HL-60/S4 (cell line): ENCODE results near the gene ALKBH5.

Source experiments
- in situ Hi-C: fragments of 300-500 bp; cut with MboI; formaldehyde crosslinking; loops from 2 replicates; pipeline ENCODE4 v1.14.3; 2022; ENCODE audit warnings: low sequenced_read_pairs

ALKBH5 gene

DNA sequence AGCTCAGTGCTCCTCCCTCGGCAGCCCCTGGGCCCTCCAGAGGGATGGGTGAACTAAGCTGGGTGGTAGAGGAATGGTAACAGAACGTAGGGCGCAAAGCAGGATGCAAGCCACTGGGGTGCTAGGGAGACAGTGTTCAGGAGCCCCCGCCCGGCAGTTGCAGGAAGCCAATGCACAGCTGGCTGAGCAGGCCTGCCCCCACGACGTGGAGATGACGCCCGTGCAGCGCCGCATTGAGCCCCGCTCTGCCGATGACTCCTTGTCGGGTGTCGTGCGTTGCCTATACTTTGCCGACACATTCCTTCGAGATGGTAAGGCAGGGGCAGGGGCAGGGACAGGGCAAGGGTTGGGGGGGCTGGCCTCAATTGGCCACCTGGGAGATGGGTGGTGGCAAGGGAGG, 54.7 kb downstream of the ALKBH5 start:
- in situ Hi-C loops = no loop called here

GRCh38 chr17:18240449-18240848, 56.8 kb downstream of the ALKBH5 start:
- in situ Hi-C loops = no loop called here

GRCh38 chr17:18241229-18241871, 57.7 kb downstream of the ALKBH5 start:
- in situ Hi-C loops = no loop called here

GRCh38 chr17:18245038-18245776, 61.6 kb downstream of the ALKBH5 start:
- in situ Hi-C loops = no loop called here

DNA sequence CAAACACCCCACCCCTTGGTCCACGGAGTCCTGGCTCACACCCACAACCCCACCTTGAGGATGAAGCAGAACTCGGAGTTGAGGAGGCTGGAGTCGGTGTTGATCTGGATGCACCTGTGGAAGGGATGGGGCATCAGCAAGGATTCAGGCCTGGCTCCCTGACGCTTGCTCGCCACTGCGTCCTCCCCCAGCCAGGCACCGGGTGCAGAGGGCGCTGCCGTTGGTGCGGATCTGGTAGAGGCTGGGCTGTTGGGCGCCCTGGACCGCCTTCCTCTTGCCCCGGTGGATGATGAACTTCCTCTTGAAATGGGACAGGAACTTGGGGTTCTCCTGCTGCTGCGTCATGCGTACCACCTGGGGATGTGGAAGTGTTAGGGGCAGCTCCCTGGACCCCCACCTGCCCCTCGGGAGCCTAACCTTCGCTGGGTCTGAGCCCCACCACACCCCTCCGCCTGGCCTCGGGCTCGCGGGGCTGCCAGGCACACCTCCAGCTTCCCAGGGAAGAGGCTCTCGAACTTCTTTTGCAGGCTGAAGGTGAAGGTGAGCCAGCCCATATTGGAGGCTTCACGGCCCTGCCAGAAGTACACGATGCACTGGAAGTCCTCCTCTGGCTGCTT, 62.6 kb downstream of the ALKBH5 start:
- in situ Hi-C loops = no loop called here

- in situ Hi-C loops = no loop called here
Measured at GRCh38 chr17:18246880-18247612, 63.4 kb downstream of the ALKBH5 start.

DNA sequence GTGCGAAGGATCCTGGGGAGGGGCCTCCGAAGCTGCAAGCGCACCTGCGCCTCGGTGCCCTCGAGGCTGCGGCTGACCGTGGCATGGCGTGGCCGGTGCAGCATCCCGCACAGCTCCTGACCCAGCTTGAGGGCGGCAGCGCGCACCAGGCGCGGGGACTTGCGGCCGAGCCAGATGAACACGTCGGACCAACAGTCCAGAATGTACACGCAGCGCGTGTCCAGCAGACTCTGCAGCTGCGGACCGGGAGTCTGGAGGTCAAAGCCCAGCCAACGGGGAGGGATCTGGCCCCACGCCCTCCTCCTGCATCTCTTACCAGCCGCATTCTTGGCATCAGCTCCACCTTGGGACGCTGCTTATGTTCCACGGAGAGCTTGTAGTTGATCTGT, 64.0 kb downstream of the ALKBH5 start:
- in situ Hi-C loops = no loop called here

DNA sequence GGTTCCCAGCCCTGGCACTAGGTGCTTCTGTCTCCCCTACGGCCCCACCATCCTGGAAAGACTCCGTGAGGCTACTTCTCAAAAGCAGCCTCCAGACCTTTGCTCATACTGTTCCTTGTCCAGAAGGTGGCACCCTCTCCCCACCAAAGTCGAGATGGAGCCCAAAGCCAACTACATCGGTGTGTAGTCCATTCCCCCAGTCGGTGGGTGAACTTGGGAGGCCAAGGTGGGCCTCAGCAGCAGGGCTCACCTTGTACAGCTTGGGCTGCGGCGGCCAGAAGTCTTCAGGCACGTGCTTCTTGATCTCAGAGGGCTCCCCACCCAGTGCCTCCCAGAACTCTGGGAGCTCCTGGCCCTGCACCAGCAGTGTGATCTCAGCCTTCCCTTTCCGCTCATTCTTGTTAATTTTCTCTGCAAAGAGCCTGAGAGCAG, 64.7 kb downstream of the ALKBH5 start:
- in situ Hi-C loops = no loop called here

DNA sequence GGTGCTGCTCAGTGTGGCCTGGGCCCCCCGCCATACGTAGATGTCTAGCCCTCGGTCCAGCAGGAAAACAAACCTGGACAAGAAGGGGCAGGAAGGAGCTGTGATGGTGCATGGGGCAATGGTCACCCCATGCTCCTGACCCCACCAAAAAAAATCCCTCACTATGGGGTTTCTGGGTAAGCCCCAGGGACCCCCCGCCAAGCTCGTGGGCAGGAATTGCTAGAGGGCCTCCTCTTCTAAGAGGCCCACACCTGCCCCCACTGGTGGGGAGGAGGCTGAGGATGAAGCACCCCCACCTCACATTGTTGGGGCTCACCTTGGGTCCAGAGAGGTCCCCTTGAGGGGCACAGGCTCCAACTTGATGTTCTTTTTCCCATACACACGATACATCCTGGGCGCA, 65.2 kb downstream of the ALKBH5 start:
- in situ Hi-C loops = no loop called here

DNA sequence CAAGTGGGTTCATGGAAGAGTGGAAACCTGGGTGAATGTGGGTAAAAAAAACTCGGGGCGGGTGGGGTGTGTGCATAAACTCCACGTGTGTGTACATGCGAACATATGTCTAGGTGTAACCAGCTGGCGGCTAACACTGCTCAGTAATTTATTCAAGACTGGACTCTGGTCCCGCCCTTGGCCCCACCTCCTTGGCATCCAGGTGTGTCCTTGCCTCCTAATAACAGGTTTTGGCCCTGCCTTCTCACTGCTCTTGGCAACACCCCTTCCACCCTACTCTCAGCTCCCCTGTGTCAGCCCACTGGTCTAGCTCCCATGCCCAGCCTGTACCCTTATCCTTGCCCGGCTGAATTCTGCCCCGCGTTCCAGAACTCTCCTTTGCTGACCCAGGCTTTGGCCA, 66.6 kb downstream of the ALKBH5 start:
- in situ Hi-C loops = no loop called here

- in situ Hi-C loops = no loop called here
Measured at GRCh38 chr17:18250708-18251107, 67.1 kb downstream of the ALKBH5 start.

DNA sequence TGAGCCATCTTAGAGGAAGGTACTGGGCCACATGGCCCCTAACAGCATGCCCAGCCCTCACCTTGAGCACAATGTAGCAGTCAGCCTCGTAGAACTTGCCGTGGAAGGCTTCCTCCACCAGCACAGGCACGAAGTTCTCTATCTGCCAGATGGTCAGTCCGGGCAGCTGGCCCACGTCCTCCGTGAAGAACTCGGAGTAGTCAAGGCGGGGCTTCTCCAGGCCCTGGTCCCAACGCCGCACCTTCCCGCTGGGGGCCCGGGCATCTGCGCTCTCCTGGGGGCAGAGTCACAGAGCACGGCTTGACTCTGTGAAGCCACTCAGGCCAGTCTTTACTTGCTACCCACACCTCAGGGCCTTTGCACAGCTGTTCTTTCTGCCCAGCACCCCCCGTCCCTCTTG, 67.6 kb downstream of the ALKBH5 start:
- in situ Hi-C loops = no loop called here

DNA sequence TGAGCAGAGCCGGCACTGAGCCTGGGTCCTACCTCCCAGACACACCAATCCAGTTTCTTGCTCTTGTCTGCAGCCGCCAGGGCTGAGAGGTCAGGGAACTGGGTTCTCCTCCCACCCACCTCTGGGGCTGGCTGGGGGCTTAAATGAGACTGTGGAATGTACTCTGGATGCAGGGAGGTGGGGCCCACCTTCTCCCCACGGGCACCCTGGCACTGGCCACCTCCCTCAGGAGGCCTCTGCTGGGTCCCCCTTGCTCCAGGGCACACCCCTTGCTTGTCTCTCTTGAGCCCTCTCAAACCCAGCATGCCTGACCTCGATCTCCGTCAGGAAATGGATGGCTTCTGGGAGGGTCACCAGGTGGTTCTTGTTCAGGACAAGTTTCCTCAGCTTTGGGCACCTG, 68.5 kb downstream of the ALKBH5 start:
- in situ Hi-C loops = no loop called here

GRCh38 chr17:18253187-18253884, 69.7 kb downstream of the ALKBH5 start:
- in situ Hi-C loops = no loop called here

DNA sequence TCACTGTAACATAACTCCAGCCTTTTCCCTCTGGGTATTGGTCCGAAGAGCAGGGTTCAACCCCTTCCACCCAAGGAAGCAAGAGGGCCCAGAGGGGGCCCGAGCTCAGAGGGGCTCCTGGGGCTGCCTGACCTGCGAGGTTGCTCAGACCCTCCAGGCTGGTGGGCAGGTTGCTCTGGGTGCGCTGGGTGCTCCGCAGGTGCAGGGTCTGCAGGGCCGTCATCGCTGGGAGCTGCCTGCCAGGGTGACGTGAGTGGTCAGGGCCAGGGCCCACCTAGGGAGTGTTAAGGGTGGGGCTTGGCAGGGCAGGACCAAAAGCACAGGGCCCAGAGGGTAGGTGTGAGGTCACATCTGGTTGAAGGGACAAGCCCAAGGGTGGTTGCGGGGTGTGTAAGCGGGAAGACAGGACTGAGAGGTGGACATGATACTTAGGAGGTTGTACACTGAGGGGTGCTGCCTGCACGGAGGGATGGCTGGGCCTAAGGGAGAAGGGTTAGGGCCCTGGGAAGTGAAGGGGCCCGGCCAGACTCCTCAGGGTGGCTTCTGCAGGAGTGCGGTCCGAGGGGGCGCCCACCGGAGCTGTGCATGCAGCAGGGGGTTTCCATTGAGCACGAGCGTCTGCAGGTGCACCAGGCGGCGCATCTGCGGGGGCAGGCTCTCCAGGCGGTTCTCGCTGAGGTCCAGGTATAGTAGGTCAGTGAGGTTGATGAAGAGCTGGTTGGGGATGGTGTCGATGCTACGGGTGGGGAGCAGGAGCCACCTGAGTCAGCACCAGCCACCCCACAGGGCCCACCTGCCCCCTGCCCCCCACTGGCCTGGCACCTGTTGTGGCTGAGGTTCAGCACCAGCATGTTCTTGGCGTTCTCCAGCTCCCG, 70.6 kb downstream of the ALKBH5 start:
- in situ Hi-C loops = no loop called here

DNA sequence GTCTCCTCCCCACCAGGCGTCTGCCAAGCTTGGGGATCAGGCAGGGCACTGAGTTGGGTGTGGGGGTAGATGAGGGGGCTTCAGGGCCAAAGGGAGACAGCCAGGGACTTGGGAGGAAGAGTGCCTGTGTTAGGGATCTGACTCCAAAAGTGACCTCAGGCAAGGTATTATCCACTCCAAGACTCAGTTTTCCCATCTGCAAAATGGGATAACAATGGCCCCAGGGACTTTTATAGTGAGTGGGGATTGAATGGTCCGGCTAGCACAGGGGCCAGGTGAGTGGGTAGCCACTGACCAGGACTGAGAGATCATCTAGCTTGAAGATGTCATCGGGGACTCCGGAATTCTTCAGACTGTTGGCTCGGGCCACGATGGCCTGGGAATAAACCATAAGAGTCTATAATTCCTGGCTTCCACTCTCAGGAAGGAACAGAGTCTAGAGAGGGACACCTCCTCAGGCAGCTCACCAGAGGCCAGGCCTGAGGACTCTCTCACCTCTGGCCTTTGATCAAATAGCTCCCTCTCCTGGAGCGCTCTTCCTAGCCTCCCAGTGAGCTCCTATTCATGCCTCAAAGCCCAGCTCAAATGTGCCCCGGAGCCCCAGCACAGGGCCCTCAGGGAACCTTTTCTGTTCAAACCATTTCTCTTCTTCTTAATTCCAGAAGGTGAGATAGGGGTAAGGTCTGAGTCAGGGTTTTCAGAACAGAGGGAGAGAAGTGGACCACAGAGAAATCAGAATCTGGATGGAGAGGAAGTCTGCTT, 71.4 kb downstream of the ALKBH5 start:
- in situ Hi-C loops = no loop called here

DNA sequence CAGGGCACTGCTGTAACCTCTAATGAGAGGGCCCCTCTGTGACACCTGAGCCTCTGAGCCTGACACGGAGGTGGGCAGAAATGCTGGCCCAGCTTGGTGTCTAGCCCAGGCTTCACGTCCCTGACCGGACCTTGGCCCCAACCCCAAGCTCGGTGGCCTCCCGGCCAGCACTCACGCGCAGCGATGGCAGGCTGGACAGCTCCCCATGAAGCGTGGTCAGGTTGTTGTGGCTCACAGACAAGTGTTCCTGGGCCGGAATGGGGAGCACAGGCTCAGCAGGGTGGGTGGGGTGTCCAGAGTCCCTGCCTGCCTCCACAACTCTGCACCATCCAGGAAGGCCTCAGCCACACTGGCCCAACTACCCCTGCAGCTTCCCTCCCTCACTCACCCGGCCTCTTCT, 72.7 kb downstream of the ALKBH5 start:
- in situ Hi-C loops = no loop called here

DNA sequence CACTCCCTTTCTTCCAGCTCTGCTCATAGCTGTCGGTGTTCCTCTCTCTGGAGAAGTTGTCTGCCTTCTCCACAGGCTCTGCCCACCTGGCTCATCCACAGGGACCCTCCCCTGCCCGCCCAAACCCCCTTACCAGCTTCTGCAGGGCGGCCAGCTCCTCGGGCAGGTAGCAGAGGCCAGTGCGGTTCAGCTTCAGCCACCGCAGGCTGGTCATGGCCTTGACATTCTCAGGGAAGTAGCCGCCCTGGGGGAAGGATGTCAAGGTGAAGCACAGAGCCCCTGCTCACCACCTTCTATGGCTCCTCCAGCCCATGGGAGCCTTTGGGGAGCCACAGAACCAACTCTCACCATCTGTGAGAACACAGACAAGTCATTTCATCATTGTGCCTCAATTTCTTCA, 73.1 kb downstream of the ALKBH5 start:
- in situ Hi-C loops = no loop called here

DNA sequence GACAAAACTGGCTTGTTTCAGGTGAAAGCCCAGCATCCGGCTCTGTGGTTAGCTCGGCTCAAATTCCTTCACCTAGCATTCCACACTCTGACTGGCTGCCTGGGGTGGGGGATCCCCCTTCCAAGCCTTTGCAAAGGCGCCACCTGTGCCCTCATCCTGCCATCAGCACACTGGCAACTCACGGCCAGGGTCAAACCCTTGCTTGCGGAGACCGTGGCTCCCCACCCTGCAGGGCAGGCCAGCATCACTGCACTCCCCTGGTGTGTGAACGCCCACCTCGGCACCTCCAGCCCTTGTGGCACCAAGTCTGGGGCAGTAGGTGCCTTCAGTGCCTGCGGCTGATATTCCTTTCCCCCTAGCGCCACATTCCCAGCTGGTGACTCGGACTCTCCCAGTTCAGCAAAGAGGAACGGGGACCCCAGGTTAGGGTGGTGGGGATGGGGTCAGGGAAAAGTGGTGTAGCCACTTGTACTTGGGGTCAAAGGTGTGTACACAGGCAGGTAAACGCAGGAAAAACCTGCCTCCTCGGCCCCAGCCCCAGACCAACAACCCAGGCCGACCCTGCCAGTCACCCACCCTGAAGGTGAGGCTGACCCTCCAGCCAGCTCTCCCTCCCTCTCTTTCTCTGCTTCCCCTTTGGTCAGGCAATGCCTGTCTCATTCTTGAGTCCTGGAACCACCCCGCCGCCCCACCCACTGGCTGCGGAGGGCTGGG, 73.8 kb downstream of the ALKBH5 start:
- in situ Hi-C loops = no loop called here
